ENCODE data around the gene KRTAP5-6. TPM values are rescaled to one million over a fixed set of nuclear protein-coding genes. Genes with fewer than 3 reads are reported as not detected.
"Not testable (repeated sequence)": the region's sequence is repeated elsewhere in the genome, so short reads cannot be mapped to it uniquely, and the experiment has no call there.

Gene KRTAP5-6
- total RNA-seq, 4 donors from 2014 or later = not detected

- H3K9me3 ChIP-seq, H3K27ac ChIP-seq, H3K4me3 ChIP-seq, ATAC-seq, DNase-seq, H3K36me3 ChIP-seq, H3K4me1 ChIP-seq, H3K27me3 ChIP-seq: not testable (repeated sequence)
- intact Hi-C loops (cut with DNase I; ENCODE audit: low total_unique reads) = loop anchor here (5.0 kb wide), 1 partner anchor 37 kb away; no protein-coding TSS in a partner anchor
- in situ Hi-C loops (cut with MboI; ENCODE audit: low sequenced_read_pairs in 4 of 4) = loop anchor here in 2 of 4 donors (10.0 to 25.0 kb wide), 3 partner anchors 135 to 473 kb away; partner anchors contain the start of genes INS (in 1 of the 2) and TH (in 1 of the 2)
Observed at GRCh38 chr11:1689250-1690166, 7.5 kb upstream of the KRTAP5-6 start.

DNA sequence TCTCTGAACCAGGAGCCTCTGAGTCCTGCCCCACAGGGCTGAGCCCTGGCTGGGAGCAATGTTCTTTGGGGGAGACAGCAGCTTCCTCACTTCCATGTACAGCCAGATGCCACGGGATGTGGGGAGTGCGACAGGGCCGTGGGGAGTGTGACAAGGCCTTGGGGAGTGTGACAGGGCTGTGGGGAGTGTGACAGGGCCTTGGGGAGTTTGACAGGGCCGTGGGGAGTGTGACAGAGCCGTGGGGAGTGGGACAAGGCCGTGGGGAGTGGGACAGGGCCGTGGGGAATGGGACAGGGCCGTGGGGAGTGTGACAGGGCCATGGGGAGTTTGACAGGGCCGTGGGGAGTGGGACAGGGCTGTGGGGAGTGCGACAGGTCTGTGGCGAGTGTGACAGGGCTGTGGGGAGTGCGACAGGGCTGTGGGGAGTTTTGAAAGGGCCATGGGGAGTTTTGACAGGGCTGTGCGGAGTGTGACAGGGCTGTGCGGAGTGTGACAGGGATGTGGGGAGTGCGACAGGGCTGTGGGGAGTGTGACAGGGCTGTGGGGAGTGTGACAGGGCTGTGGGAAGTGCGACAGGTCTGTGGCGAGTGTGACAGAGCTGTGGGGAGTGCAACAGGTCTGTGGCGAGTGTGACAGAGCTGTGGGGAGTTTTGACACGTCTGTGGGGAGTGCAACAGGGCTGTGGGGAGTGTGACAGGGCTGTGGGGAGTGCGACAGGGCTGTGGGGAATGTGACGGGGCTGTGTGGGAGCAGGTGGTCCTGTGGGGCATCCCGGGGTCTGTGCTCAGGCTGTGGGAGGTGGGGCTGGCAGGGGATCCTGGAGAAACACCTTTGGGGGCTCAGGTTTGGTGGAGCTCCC lies 6.6 kb upstream of the KRTAP5-6 start:
- in situ Hi-C loops (cut with MboI; ENCODE audit: low sequenced_read_pairs in 4 of 4) (loop anchor here in 2 of 4 donors (10.0 to 25.0 kb wide), 3 partner anchors 134 to 472 kb away; partner anchors contain the start of genes INS (in 1 of the 2) and TH (in 1 of the 2)), intact Hi-C loops (cut with DNase I; ENCODE audit: low total_unique reads) (loop anchor here (5.0 kb wide), 1 partner anchor 38 kb away; no protein-coding TSS in a partner anchor)
- no peak for DNase-seq
- H3K4me1 ChIP-seq = peaks cover 5 to 7% of the 10 kb centered on the region in 2 donors
- no peak overlapping the region for H3K27ac ChIP-seq
- H3K9me3 ChIP-seq = no peaks in the 10 kb centered on the region
- no peak overlapping the region for H3K4me3 ChIP-seq
- H3K36me3 ChIP-seq = no peaks in the 10 kb centered on the region
- no peak for ATAC-seq
- peaks cover 0 to 2% (median 0%) of the 10 kb centered on the region in 3 donors for H3K27me3 ChIP-seq
- TF ChIP-seq CTCF (IDR thresholded peaks at IDR 0.05 in 4 of 5, conservative IDR thresholded peaks at IDR 0.05 in 1 of 5) (no peak), POLR2A (IDR thresholded peaks at IDR 0.05) (no peak)

DNA sequence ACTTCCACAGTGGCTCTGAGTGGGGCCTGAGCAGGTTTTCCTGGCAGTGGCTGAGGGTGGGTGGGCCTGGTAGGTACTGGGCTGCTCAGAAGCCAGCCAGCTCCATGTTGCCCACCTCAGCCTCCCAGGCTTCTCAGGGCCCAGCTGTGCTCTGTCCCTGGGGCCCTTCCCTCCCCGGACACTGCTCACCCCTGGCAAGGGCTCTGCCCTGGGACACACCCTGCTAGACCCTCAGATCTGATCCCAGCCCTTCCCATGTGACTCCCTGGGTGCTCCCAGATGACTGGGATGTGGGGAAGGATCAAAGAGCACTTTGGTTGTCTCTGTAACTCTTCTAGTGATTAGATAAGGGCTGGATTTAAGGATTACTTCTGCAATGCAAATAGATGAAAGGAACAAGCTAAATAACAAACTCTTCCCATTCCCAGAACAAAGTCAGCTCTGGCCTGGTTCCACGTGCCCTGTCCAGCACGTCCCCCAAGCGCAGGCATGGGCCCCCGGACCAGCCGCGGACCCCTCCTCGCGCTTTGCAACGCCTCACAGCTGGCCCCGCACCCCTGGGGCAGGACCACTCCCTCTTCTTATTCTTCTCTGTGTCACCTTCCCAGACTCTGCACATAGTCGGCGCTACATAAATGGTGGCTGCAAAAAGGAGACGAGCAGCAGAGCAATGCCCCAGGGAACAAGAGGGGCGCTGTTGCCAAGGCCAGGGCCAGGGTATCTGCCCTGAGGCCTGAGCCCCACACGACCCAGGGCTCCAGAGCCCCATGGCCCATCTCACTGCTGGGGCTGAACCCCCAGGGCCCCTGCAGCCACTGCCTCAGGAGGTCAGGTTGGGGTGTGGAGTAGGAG lies 5.7 kb upstream of the KRTAP5-6 start:
- Histone ChIP-seq H3K9me3 (no peaks in the 10 kb centered on the region), H3K27me3 (no peaks in the 10 kb centered on the region), H3K4me3 (no peak overlapping the region), H3K36me3 (no peaks in the 10 kb centered on the region), H3K27ac (no peak overlapping the region), H3K4me1 (peaks cover 5 to 7% of the 10 kb centered on the region in 2 donors)
- DNase-seq (no peak), ATAC-seq (no peak)
- TF ChIP-seq POLR2A (IDR thresholded peaks at IDR 0.05) = no peak
- no peak for TF ChIP-seq CTCF (IDR thresholded peaks at IDR 0.05 in 4 of 5, conservative IDR thresholded peaks at IDR 0.05 in 1 of 5)
- in situ Hi-C loops (cut with MboI; ENCODE audit: low sequenced_read_pairs in 4 of 4) (loop anchor here in 2 of 4 donors (10.0 to 25.0 kb wide), 3 partner anchors 134 to 471 kb away; partner anchors contain the start of genes INS (in 1 of the 2) and TH (in 1 of the 2)), intact Hi-C loops (cut with DNase I; ENCODE audit: low total_unique reads) (loop anchor here (5.0 kb wide), 1 partner anchor 39 kb away; no protein-coding TSS in a partner anchor)

DNA sequence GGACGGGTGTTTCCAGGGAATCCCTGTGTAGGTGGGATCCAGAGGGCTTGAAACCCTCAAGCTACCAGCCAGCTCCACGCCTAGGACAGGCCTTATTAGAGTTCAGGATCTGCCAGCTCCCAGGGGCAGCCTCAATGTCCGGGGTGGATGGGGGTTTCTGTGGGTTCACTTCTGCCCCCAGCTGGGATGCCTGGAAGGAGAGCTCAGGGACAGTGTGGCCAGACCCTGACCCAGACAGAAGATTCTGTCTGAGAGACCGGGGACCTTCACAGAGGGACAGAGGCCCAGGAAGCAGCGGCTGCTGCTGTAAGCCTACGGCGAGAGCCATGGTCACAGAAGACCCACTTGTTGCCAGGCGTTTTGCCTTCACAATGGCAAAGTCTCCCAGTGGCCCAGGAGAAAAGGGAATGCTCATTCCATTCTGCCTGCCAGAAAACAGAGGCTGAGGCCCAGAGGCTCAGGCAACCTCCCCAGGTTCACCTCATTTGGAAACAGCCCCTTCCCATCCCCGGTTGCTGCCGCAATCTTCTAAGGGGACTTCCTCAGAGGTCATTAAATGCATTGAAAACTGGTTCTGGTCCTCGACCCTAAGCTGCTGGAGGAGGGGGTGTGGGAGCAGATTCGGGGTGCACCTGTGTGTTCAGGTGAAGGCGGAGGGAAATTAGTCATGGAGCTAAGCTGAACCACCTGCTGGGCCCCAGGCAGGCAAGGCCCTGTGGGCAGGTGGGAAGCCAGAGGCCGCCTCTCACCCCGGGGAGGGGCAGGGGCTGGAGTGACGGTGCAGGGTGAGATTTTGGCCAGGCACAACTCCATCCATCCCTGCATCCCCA lies 4.9 kb upstream of the KRTAP5-6 start:
- ATAC-seq (no peak), DNase-seq (no peak)
- H3K4me1 ChIP-seq = peaks cover 5 to 7% of the 10 kb centered on the region in 2 donors
- no peak for TF ChIP-seq CTCF (IDR thresholded peaks at IDR 0.05 in 4 of 5, conservative IDR thresholded peaks at IDR 0.05 in 1 of 5)
- no peak for TF ChIP-seq POLR2A (IDR thresholded peaks at IDR 0.05)
- no peak overlapping the region for H3K4me3 ChIP-seq
- no peaks in the 10 kb centered on the region for H3K9me3 ChIP-seq
- no peak overlapping the region for H3K27ac ChIP-seq
- H3K27me3 ChIP-seq = no peaks in the 10 kb centered on the region
- H3K36me3 ChIP-seq = no peaks in the 10 kb centered on the region
- intact Hi-C loops (cut with DNase I; ENCODE audit: low total_unique reads) = loop anchor here (5.0 kb wide), 1 partner anchor 40 kb away; no protein-coding TSS in a partner anchor
- in situ Hi-C loops (cut with MboI; ENCODE audit: low sequenced_read_pairs in 4 of 4) = loop anchor here in 2 of 4 donors (10.0 to 25.0 kb wide), 3 partner anchors 133 to 470 kb away; partner anchors contain the start of genes INS (in 1 of the 2) and TH (in 1 of the 2)

Data from gastrocnemius medialis (tissue), 4 donors.